ENCODE measurements around the gene SSPN. TPM values are rescaled to one million over a fixed set of nuclear protein-coding genes. Genes with fewer than 3 reads are reported as not detected.
A peak's percentile ranks its signal among the peaks of the same experiment; 100 is the strongest.

SSPN gene, protein sequence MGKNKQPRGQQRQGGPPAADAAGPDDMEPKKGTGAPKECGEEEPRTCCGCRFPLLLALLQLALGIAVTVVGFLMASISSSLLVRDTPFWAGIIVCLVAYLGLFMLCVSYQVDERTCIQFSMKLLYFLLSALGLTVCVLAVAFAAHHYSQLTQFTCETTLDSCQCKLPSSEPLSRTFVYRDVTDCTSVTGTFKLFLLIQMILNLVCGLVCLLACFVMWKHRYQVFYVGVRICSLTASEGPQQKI
- total RNA-seq: not detected

DNA sequence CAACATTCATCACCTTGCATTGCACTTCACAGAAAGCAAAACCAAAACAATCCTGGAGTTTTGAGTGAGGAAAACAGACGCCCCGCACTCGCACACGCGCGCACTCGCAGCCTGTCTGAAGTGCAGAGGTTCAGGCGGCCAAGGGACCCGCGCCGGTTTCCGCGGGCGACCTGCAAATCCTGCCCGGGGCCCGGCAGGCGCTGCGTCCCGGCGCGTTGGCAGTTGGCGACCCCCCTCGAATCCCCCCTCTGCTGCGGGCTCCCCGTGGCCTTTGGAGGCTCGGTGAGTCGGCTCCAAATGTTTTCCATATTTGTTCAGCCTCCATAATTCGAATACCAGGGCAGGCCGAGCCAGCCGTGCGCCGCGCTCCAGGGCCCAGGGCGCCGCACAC, at the start of gene SSPN:
TSS of gene SSPN (plus strand) at position 324 of the 391 bp plus-strand sequence. CDS start 100 bp downstream, outside the sequence.
- POLR2A ChIA-PET: no interaction called here
- ATAC-seq: peak; percentile 47
- peaks cover 8% of the 10 kb centered on the region for H3K4me1 Mint-ChIP-seq (ENCODE audit: low read depth)
- no peak for DNase-seq
- H3K36me3 Mint-ChIP-seq (ENCODE audit: low read depth): no peaks in the 10 kb centered on the region
- peaks cover 70% of the 10 kb centered on the region for H3K27me3 Mint-ChIP-seq (ENCODE audit: low read depth)
- H3K27ac Mint-ChIP-seq: no peak within 1 kb of the TSS
- H3K9me3 Mint-ChIP-seq (ENCODE audit: insufficient read depth): no peaks in the 10 kb centered on the region
- peak within 1 kb of the TSS; percentile 63 for H3K4me3 Mint-ChIP-seq
- CTCF ChIA-PET: interaction anchor here (0.8 kb wide), 1 partner anchor 418 kb away, joined by 3 read pairs; no protein-coding TSS in a partner anchor

DNA sequence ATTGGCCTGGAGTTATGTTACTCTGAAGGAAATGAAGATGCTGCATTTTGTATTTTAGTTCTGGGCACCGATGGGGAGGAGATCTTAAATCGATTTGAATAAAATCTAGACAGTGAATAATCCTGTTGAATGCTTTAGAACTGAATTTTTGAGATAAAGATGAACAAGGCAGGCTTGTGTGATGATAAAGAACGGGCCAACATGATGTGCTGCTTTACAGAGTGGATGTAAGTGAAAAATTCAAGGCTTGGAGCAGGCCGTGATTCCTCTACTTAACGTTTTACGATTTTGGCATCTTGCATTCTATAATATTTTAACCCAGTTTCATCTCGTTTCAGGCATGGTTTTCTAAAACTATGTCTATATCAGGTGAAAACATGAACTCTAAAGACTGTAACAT, 47.1 kb upstream of the SSPN start:
- no peak for DNase-seq
- Mint-ChIP-seq H3K4me3 (no peak overlapping the region), H3K27ac (no peak overlapping the region), H3K36me3 (ENCODE audit: low read depth) (no peaks in the 10 kb centered on the region), H3K4me1 (ENCODE audit: low read depth) (no peaks in the 10 kb centered on the region), H3K9me3 (ENCODE audit: insufficient read depth) (no peaks in the 10 kb centered on the region), H3K27me3 (ENCODE audit: low read depth) (peaks cover 21% of the 10 kb centered on the region)
- ChIA-PET CTCF (no interaction called here), POLR2A (no interaction called here)
- no peak for ATAC-seq

DNA sequence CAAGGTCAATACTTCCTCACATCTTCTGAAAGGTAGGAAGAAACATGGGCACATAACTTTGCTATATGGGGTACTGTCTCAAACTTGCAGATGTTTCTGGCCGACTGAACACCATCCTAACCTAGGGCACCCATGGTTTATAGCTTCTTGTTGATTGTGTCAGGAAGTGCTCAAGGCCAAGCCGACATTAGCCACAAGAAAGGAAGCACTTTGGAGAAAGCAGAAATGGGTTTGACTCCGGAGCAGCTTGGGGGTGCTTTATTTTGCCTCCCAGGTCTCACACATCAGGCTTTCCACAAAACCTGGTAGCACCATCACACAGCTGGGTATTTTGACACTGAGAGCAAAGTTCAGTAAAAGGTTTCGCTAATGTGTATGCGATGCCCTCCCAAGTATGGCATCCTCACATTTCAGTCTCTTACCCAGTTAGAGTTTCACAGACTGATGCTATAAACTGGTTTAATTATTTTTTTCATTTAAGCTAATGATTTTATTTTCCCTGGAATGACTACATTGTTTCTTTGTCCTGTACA, 45.3 kb upstream of the SSPN start:
- POLR2A ChIA-PET: no interaction called here
- peaks cover 21% of the 10 kb centered on the region for H3K27me3 Mint-ChIP-seq (ENCODE audit: low read depth)
- DNase-seq (no peak), ATAC-seq (no peak)
- CTCF ChIA-PET: interaction anchor here (1.2 kb wide), 1 partner anchor 53 kb away, joined by 4 read pairs; no protein-coding TSS in a partner anchor
- H3K4me1 Mint-ChIP-seq (ENCODE audit: low read depth): no peaks in the 10 kb centered on the region
- H3K9me3 Mint-ChIP-seq (ENCODE audit: insufficient read depth): no peaks in the 10 kb centered on the region
- no peak overlapping the region for H3K4me3 Mint-ChIP-seq
- H3K36me3 Mint-ChIP-seq (ENCODE audit: low read depth): no peaks in the 10 kb centered on the region
- no peak overlapping the region for H3K27ac Mint-ChIP-seq

GRCh38 chr12:26150736-26151450, 44.5 kb upstream of the SSPN start:
- H3K36me3 Mint-ChIP-seq (ENCODE audit: low read depth): no peaks in the 10 kb centered on the region
- ChIA-PET POLR2A (no interaction called here), CTCF (interaction anchor here (0.7 to 1.2 kb wide), 2 partner anchors 53 to 273 kb away, joined by 4 read pairs; no protein-coding TSS in a partner anchor)
- H3K27ac Mint-ChIP-seq: no peak overlapping the region
- H3K27me3 Mint-ChIP-seq (ENCODE audit: low read depth): peaks cover 25% of the 10 kb centered on the region
- no peaks in the 10 kb centered on the region for H3K4me1 Mint-ChIP-seq (ENCODE audit: low read depth)
- ATAC-seq (no peak), DNase-seq (no peak)
- H3K9me3 Mint-ChIP-seq (ENCODE audit: insufficient read depth): no peaks in the 10 kb centered on the region
- no peak overlapping the region for H3K4me3 Mint-ChIP-seq

DNA sequence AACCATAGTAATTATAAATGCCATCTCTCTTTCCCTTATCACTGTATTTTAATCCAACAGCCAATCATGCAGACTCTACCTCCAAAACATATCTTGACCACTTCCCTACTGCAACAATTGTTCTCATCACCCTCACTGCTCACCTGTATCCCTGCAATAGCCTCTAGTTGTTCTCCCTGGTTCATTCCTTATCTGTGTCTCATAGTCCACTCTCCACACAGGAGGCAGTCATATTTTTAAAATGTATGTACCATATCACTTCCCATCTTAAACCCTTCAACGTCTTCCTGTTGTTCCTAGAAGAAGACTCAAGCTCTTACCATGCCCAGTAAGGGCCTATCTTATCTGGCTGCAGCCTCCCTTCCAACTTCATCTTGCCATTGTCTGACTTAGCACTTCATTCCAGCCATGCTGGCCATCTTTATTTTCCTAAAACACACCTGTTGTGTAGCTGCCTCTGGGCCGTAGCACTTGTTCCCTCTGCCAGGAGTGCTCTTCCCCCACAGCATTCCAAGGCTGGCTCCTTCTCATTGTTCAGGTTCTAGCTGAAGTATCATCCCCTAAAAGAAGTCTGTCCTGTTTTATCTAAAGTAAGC, 42.8 kb upstream of the SSPN start:
- no peak for DNase-seq
- Mint-ChIP-seq H3K4me1 (ENCODE audit: low read depth) (no peaks in the 10 kb centered on the region), H3K27me3 (ENCODE audit: low read depth) (peaks cover 25% of the 10 kb centered on the region), H3K4me3 (no peak overlapping the region), H3K36me3 (ENCODE audit: low read depth) (no peaks in the 10 kb centered on the region), H3K27ac (no peak overlapping the region), H3K9me3 (ENCODE audit: insufficient read depth) (no peaks in the 10 kb centered on the region)
- ChIA-PET POLR2A (no interaction called here), CTCF (no interaction called here)
- no peak for ATAC-seq

DNA sequence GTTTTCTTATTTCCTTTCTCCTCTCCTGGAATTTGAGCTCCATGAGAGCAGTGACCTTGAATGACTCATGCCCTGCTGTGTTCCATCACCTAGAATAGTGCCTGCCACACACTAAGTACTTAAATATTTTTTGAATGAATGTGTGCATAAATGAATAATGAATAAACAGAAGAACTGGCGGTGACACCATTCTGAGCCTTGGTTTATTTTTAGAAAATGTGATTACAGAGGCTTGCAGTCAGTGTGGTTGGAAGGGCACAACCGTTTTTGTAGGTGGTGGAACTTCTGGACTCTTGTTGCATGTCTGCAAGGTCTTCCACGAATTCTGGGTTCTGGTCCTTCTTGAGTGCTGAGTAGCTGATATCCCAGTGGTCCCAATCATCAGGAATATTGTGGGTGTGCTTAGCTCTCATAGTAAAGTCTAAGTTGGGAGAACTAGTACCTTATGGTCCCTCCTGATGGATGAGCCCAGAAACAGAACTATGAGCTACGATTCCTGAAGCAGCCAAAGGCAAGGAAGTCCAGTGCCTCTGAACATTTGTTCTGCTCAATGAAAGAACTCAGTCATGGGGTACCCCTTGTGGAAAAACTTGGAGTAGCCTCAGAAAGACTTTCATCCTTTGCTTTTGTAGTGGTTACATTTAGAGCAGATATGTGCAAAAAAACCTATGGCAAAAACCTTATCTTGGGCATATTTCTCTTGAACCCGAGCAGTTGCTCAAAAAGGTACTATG, 41.8 kb upstream of the SSPN start:
- no peak for DNase-seq
- Mint-ChIP-seq H3K27ac (no peak overlapping the region), H3K9me3 (ENCODE audit: insufficient read depth) (no peaks in the 10 kb centered on the region), H3K27me3 (ENCODE audit: low read depth) (peaks cover 28% of the 10 kb centered on the region), H3K36me3 (ENCODE audit: low read depth) (no peaks in the 10 kb centered on the region), H3K4me1 (ENCODE audit: low read depth) (no peaks in the 10 kb centered on the region), H3K4me3 (no peak overlapping the region)
- ATAC-seq: no peak
- POLR2A ChIA-PET: interaction anchor here (0.7 kb wide), 1 partner anchor 357 kb away, joined by 3 read pairs; no protein-coding TSS in a partner anchor
- CTCF ChIA-PET: no interaction called here

DNA sequence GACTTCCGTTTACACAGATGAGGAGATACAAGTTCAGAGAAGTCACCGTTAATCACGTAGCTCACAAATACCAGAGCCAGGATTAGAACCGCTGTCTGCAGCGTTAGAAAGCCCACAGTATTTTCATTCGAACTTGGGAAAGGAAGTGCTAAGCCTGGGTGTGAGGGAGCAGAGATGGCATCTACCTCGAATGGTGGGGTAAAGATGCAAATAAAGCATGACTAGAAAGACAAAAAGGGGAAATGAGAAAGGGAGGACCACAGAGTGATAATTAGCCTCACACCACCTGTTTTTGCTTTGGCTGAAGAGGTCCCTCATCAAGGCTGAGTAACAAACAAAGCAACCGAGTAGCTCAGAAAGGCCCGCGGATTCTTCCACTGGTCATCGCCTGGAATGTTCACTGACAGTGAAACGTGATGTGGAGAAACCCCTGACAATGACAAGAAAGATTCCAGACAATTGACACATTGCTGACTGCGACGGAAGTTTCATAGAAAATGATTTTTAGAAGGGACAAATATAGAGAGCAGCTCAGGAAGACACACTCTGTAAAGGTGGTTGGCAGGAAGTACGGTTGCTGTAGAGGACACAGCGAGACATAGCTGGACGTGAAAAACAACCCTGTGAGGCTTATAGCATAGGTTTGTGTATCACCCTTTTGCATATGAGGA, 39.0 kb upstream of the SSPN start:
- Mint-ChIP-seq H3K4me1 (ENCODE audit: low read depth) (no peaks in the 10 kb centered on the region), H3K9me3 (ENCODE audit: insufficient read depth) (no peaks in the 10 kb centered on the region), H3K27ac (no peak overlapping the region), H3K27me3 (ENCODE audit: low read depth) (peaks cover 25% of the 10 kb centered on the region), H3K36me3 (ENCODE audit: low read depth) (no peaks in the 10 kb centered on the region), H3K4me3 (no peak overlapping the region)
- CTCF ChIA-PET: no interaction called here
- DNase-seq: no peak
- POLR2A ChIA-PET: no interaction called here
- no peak for ATAC-seq

DNA sequence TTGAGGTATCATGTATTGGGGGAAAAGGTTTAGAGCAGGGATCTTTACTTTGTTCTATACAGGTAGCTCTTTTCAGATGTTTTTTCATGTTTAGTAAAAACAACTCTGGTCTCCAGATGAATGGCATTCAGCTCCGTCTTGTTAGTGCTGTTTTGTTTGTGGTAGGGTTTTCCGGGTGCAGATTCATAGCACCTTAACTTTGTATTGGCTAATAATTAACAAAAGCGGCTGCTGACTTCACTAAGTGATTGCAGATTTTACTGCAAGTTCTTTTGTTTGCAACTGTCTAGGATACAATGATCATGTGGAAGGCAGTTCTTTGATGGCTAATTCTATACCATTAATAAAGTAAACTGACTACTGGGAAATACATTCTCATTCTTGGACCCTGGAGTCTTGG, 38.4 kb upstream of the SSPN start:
- CTCF ChIA-PET: no interaction called here
- H3K4me3 Mint-ChIP-seq: no peak overlapping the region
- POLR2A ChIA-PET: no interaction called here
- DNase-seq (no peak), ATAC-seq (no peak)
- H3K27ac Mint-ChIP-seq: no peak overlapping the region
- no peaks in the 10 kb centered on the region for H3K36me3 Mint-ChIP-seq (ENCODE audit: low read depth)
- H3K4me1 Mint-ChIP-seq (ENCODE audit: low read depth): no peaks in the 10 kb centered on the region
- peaks cover 20% of the 10 kb centered on the region for H3K27me3 Mint-ChIP-seq (ENCODE audit: low read depth)
- H3K9me3 Mint-ChIP-seq (ENCODE audit: insufficient read depth): no peaks in the 10 kb centered on the region

- H3K4me3 Mint-ChIP-seq: no peak overlapping the region
- CTCF ChIA-PET: no interaction called here
- no peak for ATAC-seq
- no peak for DNase-seq
- no peaks in the 10 kb centered on the region for H3K9me3 Mint-ChIP-seq (ENCODE audit: insufficient read depth)
- no peaks in the 10 kb centered on the region for H3K36me3 Mint-ChIP-seq (ENCODE audit: low read depth)
- H3K27me3 Mint-ChIP-seq (ENCODE audit: low read depth): peaks cover 20% of the 10 kb centered on the region
- no peak overlapping the region for H3K27ac Mint-ChIP-seq
- POLR2A ChIA-PET: no interaction called here
- H3K4me1 Mint-ChIP-seq (ENCODE audit: low read depth): no peaks in the 10 kb centered on the region
Measured at GRCh38 chr12:26158078-26158764, 37.2 kb upstream of the SSPN start.

- Mint-ChIP-seq H3K4me1 (ENCODE audit: low read depth) (no peaks in the 10 kb centered on the region), H3K9me3 (ENCODE audit: insufficient read depth) (no peaks in the 10 kb centered on the region), H3K27me3 (ENCODE audit: low read depth) (peaks cover 15% of the 10 kb centered on the region), H3K27ac (no peak overlapping the region), H3K4me3 (no peak overlapping the region), H3K36me3 (ENCODE audit: low read depth) (no peaks in the 10 kb centered on the region)
- ChIA-PET POLR2A (no interaction called here), CTCF (no interaction called here)
- ATAC-seq: no peak
- no peak for DNase-seq
Measured at GRCh38 chr12:26162174-26162573, 33.2 kb upstream of the SSPN start.

DNA sequence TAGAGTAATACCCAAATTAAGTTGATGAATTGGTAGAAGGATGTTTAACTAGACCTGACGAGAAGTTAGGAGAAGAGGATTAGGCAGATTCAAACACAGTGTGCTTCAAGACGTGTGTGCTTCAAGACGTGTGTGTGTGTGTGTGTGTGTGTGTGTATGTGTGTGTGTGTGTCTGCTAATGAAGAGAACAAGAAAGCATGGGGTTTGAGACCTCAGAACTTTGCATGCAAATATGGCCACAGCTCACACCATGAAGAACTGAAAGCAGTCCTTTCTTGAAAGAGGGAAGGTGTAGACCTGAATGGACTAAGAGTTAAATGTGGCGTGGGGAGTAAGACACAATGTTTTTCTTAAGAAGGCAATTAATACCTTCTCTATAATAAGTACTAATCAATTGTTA, 32.5 kb upstream of the SSPN start:
- no peak for ATAC-seq
- H3K4me1 Mint-ChIP-seq (ENCODE audit: low read depth): no peaks in the 10 kb centered on the region
- no peak for DNase-seq
- H3K36me3 Mint-ChIP-seq (ENCODE audit: low read depth): no peaks in the 10 kb centered on the region
- H3K27ac Mint-ChIP-seq: no peak overlapping the region
- CTCF ChIA-PET: no interaction called here
- no peak overlapping the region for H3K4me3 Mint-ChIP-seq
- no peaks in the 10 kb centered on the region for H3K9me3 Mint-ChIP-seq (ENCODE audit: insufficient read depth)
- peaks cover 15% of the 10 kb centered on the region for H3K27me3 Mint-ChIP-seq (ENCODE audit: low read depth)
- POLR2A ChIA-PET: no interaction called here
